NT2/D1 (cell line): ENCODE measurements around the gene KCTD18.

Experiments used
- SUZ12 ChIP-seq: IDR thresholded peaks from 2 replicates; pipeline ENCODE4 v1.6.1; 2011; ENCODE audit not compliant: insufficient read length, insufficient read depth; ENCODE audit errors: extremely low read depth
- YY1 ChIP-seq: IDR thresholded peaks from 2 replicates; pipeline ENCODE4 v1.6.1; 2011; ENCODE audit not compliant: insufficient read length, insufficient read depth
- ZNF274 ChIP-seq: IDR thresholded peaks from 2 replicates; pipeline ENCODE4 v1.6.1; 2011; ENCODE audit warnings: mild to moderate bottlenecking, low read depth, low read length

DNA sequence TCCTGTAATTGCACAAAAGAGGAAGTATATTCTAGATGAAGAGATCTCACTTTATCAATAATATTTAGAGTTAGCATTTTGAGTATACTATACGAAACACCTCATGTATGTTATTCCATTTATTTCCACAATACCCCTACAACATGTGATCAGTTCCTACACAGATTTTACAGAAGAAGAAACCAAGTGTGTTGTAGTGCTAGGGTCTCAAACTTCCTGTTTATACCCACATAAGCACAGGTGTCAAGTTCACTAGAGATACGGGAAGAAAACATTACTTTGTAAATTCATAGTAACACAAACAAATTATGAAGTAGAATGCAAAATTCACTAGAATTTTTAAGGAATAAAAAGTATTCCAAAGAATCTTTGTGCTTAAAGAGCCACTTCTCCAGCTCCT, 46.4 kb downstream of the KCTD18 start:
- TF ChIP-seq SUZ12 (no peak), YY1 (no peak), ZNF274 (no peak)
